Hair follicular keratinocyte (primary cell): ENCODE results near the gene TLN1. TPM values are rescaled to one million over a fixed set of nuclear protein-coding genes. Genes with fewer than 3 reads are reported as not detected.

Experiments
- total RNA-seq: library from RNA; depleted of rRNA; stranded (reverse); fragments of >200 nt; gene quantifications from 2 replicates; pipeline ENCODE4 v1.2.3, GENCODE V29; 2015

TLN1 gene
- 141 and 149 TPM in 2 replicates for total RNA-seq

GRCh38 chr9:35732185-35732799 is at the start of gene TLN1, which contains the start of gene CREB3:
TLN1 (minus strand) TSS chr9:35732195; CDS start chr9:35725694, 6,501 bp downstream.
CREB3 (plus strand) TSS chr9:35732666; CDS start chr9:35732773, 107 bp downstream.

DNA sequence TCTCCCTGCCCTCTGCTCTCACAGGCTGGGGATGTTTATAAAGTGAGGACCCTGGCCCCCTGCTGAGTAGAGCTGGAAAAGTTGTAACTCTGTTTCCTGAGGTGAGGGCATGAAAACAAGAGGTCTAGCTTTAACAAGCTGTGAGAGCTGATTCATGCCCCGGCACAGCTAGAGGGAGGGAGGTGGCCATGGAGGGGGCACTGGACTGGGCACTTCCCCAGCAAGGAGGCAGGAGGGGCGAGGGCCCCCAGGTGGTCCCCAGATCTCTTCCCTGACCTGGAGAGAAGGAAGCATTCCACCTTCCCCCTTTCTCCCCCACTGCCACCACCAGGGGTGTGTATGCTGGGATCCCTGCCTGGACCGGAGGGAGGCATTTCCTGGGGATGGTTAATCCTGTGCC is 22.3 kb upstream of the TLN1 start, which contains the start of gene MSMP:
Gene MSMP, minus strand, starts transcription at position 13 of the 400 bp plus-strand sequence. CDS start 147 bp downstream, outside the sequence.

DNA sequence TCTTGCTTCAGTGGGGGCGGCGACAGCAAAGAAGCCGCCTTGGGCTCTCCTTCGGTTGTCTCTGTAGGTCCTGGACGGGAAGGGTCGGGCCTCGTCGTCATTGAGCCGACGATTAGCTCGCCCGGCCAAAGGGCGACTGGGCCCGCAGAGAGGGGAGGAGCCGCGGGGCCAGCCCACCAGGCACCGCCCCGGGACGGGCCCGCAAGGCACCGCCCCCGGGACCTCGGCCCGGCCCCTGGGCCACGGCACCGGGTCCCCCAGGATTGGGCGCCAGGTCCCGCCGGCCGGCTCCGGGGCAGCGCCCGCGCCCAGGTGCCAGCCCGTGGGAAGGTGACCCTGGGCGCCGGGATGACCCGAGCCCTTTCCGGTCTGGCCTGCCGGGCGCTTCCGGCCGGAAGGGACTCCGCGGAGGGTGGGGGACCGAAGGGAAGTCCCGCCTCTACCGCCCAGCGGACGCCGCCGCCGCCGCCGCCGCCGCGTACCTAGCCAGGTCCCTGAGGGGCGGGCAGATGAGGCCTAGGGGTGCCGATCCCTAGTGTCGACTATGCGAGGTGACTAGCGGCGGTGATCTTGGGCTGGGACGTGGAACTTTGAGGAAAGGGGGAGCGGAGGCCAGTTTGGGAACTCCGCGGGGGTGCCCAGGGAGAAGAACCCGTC is 17.0 kb upstream of the TLN1 start, which contains the start of the genes GBA2 and RGP1:
Gene GBA2, minus strand, starts transcription at position 371 of the 657 bp plus-strand sequence. CDS start 524 bp downstream, outside the sequence.
Gene RGP1, plus strand, starts transcription at position 430 of the 657 bp plus-strand sequence. CDS start 469 bp downstream, outside the sequence.

GRCh38 chr9:35689542-35690293 is 42.3 kb downstream of the TLN1 start, which contains the start of gene TPM2:
TPM2 (minus strand) TSS chr9:35689925; CDS start chr9:35689817, 108 bp downstream.

GRCh38 chr9:35673132-35674024 is 58.6 kb downstream of the TLN1 start, which contains the start of gene CA9:
CA9 (plus strand) TSS chr9:35673928; CDS start chr9:35673960, 32 bp downstream.

DNA sequence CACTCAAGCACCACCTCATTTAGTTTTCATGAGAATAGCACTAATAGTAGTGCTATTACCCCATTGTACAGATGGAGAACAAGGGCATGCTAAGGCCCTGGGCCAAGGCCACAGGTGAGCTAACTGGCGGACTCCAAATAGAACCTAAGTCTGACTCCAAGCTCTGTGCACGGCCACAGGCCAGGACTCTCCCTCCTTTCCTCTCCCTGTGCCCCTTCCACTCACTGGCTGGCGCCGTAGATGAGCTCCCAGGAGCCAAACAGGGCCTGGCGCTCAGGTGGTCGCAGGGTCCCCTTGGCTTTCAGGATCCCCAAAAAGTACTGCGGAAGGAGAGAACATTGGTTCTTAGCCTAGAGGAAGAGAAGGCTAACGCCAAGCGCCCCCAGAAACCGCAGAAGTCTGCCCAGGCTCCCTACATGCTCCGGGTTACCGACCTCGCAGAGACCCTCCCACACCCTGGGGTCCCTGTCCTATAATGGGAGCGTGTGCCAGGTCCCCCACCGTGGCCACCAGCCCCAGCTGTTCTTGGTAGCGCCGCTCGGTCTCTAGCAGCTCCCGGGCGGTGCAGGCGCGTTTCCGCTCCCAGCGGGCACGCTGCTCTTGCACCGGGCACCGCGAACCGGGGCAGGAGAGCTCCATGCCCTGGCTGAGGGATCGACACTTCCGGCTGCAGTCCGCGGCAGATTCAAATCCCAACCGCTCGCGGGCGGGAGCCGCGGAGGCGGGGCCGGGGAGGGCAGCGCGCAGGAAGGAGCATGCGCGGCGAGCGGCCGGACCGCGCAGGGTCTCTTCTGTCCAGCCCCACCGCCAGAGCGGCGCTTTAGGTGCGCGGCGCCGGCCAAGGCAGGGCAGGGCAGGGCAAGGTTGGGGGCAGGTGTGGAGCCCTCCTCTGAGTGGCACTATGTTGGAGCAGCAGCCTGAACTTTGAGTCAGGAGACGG is 67.2 kb downstream of the TLN1 start, which contains the start of gene ARHGEF39:
Gene ARHGEF39, minus strand, starts transcription at position 665 of the 940 bp plus-strand sequence. Its CDS starts 26 bp downstream, at position 639.

DNA sequence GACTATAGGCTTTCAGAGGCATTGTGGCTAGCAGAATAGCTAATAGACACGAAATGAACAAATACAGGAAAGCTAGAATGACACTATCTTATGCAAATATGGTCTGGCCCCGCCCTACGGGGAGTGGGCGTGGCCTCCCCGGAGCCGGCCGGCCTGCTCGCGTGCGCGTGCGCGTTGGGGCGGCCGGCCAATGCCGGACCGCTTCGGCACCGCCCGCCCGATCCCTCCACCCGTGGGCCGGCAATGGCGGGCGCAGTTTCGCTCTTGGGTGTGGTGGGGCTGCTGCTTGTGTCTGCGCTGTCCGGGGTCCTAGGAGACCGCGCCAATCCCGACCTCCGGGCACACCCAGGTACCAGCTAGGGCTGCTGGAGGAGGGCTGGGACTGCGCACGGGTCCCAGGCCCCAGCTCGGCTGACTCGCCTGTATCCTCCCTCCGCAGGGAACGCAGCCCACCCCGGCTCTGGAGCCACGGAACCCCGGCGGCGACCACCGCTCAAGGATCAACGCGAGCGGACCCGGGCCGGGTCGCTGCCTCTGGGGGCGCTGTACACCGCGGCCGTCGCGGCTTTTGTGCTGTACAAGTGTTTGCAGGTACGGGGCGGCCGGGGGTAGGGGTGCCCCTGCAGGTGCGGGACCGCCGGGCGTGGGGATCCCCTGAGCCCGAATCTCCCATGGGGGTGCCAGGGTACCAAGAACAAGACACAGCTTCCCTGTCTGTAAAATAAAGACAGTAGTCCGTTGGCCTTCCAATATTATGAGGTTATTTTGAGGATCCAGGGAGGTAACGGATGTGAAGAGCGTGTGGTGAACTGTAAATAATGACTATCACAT is 73.6 kb downstream of the TLN1 start, which contains the start of gene CCDC107:
Gene CCDC107, plus strand, starts transcription at position 156 of the 831 bp plus-strand sequence. Its CDS starts 88 bp downstream, at position 244.

GRCh38 chr9:35657546-35658136 is 74.4 kb downstream of the TLN1 start, which contains the start of gene RMRP:
RMRP (minus strand) TSS chr9:35658019.

DNA sequence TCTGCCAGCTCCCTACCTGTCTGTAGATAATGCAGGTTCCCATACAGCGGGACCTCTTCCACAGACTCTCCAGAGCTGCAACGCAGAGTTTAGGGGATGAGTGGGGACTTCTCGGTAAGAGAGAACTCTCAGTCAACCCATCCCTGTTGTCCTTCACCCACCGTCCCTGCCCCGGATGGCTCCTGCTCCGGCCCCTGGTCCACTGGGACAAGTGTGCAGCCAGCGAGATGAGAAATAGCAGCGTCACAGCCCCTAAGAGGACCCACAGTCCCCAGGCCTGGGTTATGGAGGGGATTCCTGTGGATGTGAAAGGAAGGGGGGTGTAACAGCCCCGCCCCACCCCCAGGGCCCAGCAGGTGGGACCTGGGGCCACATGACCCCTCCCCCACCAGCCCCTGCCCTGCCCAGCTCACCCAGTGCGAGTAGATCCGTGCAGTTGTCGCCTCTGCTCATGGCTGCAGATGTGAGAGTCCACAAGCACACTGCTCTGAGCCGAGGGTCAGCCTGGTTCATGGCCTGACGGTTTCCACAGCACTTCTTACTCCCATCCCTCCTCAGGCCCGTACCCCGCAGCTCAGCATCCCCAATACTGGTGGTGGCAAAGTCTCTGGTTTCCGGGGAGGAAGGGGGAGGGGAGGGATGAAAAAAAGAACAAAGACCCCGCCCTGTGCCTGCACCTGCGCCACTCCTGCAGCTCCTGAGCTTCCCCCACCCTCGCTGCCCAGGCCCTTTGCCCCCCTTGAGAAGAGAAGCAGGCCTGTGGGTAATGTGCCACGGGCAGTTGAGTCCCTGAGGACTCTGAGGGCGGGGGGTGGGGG is 81.4 kb downstream of the TLN1 start, which contains the start of gene SIT1:
Gene SIT1, minus strand, starts transcription at position 591 of the 818 bp plus-strand sequence. Its CDS starts 78 bp downstream, at position 513.

Other genes starting within 250 kb of the TLN1 start
- 12.6 and 15.5 TPM in 2 replicates for gene RUSC2, start 242.1 kb downstream of the TLN1 start, total RNA-seq
- gene TESK1, start 126.9 kb downstream of the TLN1 start, total RNA-seq = 13.9 and 24.0 TPM in 2 replicates
- 0.11 and 0.86 TPM in 2 replicates for gene CD72, start 113.8 kb downstream of the TLN1 start, total RNA-seq
- not detected in 2 replicates for gene SIT1, start 81.3 kb downstream of the TLN1 start, total RNA-seq
- 1,205 and 1,810 TPM in 2 replicates for gene RMRP, start 74.2 kb downstream of the TLN1 start, total RNA-seq
- gene CCDC107, start 73.9 kb downstream of the TLN1 start, total RNA-seq = 17.2 and 18.8 TPM in 2 replicates
- 7.8 and 23.5 TPM in 2 replicates for gene ARHGEF39, start 67.0 kb downstream of the TLN1 start, total RNA-seq
- 0.23 and 2.1 TPM in 2 replicates for gene CA9, start 58.3 kb downstream of the TLN1 start, total RNA-seq
- gene TPM2, start 42.3 kb downstream of the TLN1 start, total RNA-seq = 53.1 and 157 TPM in 2 replicates
- 47.2 and 49.3 TPM in 2 replicates for gene CREB3, start 471 bp upstream of the TLN1 start, total RNA-seq
- gene GBA2, start 17.0 kb upstream of the TLN1 start, total RNA-seq = 17.4 and 17.6 TPM in 2 replicates
- gene RGP1, start 17.1 kb upstream of the TLN1 start, total RNA-seq = 13.8 and 19.1 TPM in 2 replicates
- gene MSMP, start 22.1 kb upstream of the TLN1 start, total RNA-seq = not detected in 2 replicates
- gene NPR2, start 59.4 kb upstream of the TLN1 start, total RNA-seq = 6.2 and 14.6 TPM in 2 replicates
- gene SPAG8, start 80.1 kb upstream of the TLN1 start, total RNA-seq = 0.04 TPM in 1 of 2 replicates, not detected in the other
- gene HINT2, start 82.8 kb upstream of the TLN1 start, total RNA-seq = 25.4 and 28.3 TPM in 2 replicates
- gene FAM221B, start 96.5 kb upstream of the TLN1 start, total RNA-seq = not detected in 2 replicates
- 1.1 and 3.7 TPM in 2 replicates for gene TMEM8B, start 97.0 kb upstream of the TLN1 start, total RNA-seq
- gene OR13J1, start 138.2 kb upstream of the TLN1 start, total RNA-seq = not detected in 2 replicates
- 0.68 and 1.0 TPM in 2 replicates for gene HRCT1, start 174.0 kb upstream of the TLN1 start, total RNA-seq
- not detected in 2 replicates for gene SPAAR, start 177.3 kb upstream of the TLN1 start, total RNA-seq
- not detected in 2 replicates for gene OR2S2, start 226.0 kb upstream of the TLN1 start, total RNA-seq